ENCODE measurements around the gene FNIP1.
"Not testable (repeated sequence)": the region's sequence is repeated elsewhere in the genome, so short reads cannot be mapped to it uniquely, and the experiment has no call there.

GRCh38 chr5:131621164-131621563 lies 175.7 kb downstream of the FNIP1 start:
- TF ChIP-seq EZH2phosphoT487 (IDR thresholded peaks at IDR 0.05; ENCODE audit: borderline replicate concordance); CTCF (conservative IDR thresholded peaks at IDR 0.05; ENCODE audit: low read length): not testable (repeated sequence)

Measured in Loucy (cell line).